GM20431 (cell line): ENCODE results near the gene SLIT1.

Experiments used
- in situ Hi-C: fragments of 300-500 bp; cut with MseI, MboI; formaldehyde crosslinking; loops from one replicate; pipeline ENCODE4 v1.15.0; 2020; ENCODE audit warnings: low sequenced_read_pairs; ENCODE audit not compliant: unreplicated experiment

Gene SLIT1

GRCh38 chr10:96960872-96961271 is 224.9 kb downstream of the SLIT1 start:
- in situ Hi-C loops, result no loop called here

DNA sequence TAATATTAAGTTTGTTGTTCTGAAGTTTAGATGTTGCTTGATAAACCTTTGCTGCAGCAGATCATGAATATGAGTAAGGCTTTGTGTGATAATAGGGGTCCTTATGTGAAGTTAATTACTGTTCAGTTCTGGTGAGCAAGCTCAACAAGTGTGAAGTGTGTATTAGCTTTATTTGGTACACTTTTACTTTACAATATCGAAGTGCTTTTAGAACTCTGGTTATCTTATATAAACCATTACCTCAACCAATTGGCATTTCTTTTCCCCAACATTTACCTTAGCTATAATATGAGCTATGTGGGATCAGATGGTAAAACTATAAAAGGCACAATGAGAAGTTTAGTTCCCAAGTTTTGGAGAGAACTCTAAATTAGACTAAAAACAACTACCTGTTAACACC is 226.0 kb downstream of the SLIT1 start:
- in situ Hi-C loops, result no loop called here

DNA sequence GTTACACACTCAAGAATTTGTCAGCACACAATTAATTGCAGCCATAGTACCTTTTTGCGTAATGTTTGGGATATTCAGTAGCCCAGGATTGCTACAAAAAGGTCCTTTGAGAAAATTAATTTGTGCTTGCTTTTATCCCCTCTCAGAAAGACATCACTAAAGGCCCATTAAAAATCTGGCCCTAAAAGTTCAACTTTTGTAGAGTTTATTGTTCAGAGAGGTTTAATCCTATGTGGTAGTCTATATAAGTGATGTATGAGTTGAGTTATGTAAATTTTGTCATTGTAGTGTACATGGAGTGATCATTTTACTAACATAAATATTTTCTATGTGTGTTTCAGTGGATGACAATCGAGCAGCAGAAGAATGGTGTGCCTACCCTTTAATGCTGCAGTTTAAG is 227.7 kb downstream of the SLIT1 start:
- in situ Hi-C loops, result no loop called here

DNA sequence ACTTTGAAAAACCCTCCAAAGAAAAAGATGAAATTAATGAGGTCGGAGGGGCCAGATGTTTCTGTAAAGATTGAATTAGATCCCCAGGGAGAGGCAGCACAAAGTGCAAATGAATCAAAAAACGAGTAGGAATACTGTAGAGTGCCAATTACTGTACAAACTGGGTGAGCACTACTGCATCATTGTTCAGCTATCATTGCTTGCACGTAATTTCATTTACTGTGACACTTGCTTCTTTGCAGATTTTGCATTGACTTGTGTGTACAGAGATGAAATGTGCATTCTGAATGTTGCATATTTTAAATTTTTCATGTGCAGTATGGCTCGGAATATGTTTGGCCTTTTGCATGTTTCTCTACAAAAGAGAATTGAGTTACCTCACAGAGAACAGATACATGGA is 230.0 kb downstream of the SLIT1 start:
- in situ Hi-C loops, result no loop called here

GRCh38 chr10:96951954-96952353 is 233.8 kb downstream of the SLIT1 start:
- in situ Hi-C loops, result no loop called here

DNA sequence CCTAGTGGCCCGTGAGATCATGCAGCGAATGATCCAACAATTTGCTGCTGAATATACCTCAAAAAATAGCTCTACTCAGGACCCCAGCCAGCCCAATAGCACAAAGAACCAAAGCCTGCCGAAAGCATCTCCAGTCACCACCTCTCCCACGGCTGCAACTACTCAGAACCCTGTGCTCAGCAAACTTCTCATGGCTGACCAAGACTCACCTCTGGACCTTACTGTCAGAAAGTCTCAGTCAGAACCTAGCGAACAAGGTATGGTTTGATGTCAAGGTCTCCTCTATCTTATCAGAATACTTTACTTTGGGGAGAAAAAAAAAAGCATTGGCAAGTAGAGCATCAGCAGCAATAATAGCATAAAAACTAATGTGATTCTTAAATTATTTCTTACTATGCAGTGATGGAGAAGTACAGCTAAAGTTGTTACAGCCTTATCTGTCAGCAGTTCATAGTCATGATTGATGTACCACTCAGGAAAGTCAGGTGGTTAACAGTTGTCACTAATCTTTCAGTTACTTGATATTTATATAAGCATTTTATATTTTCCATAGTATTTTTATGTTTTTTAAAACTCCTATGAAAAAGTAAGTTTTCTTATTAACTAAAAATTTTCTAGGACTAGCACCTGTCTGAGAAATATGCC is 236.6 kb downstream of the SLIT1 start:
- in situ Hi-C loops, result no loop called here
